Pancreas (tissue), 10 donors: ENCODE results near the gene SLC4A1. TPM values are rescaled to one million over a fixed set of nuclear protein-coding genes. Genes with fewer than 3 reads are reported as not detected.

ENCODE experiments used
- ATAC-seq, 4 donors: fragments of 200-7000 bp; cut with Tn5 transposase; one replicate each; pipeline versions ENCODE4 v1.8.0 to v1.9.1; 2020; ENCODE audit warnings: mild to moderate bottlenecking in 4 of 4, moderate library complexity in 4 of 4
- DNase-seq, 6 donors: peaks; one replicate each; pipeline ENCODE4 v3.0.0-alpha.2; 2020
- FAIRE-seq: peaks from 2 replicates; lab custom pipeline; 2012; peaks lifted over from hg19 to GRCh38; lab: Jason Lieb, UNC
- H3K27ac ChIP-seq, 4 donors: fragments of 200-600 bp; sonication (generic); 1 replicate in 3 of 4; 2 replicates in 1 of 4; pipeline versions ENCODE4 v1.5.0 to v1.8.0; 2020
- H3K27me3 ChIP-seq, 4 donors: fragments of 200-600 bp; one replicate each; pipeline ENCODE4 v1.8.0; 2021
- H3K36me3 ChIP-seq, 3 donors: fragments of 200-600 bp; sonication (generic) in 1 of 3; one replicate each; pipeline versions ENCODE4 v1.5.0 to v1.8.0; 2020 to 2021
- H3K4me1 ChIP-seq, 3 donors: fragments of 200-600 bp; one replicate each; pipeline ENCODE4 v1.8.0; 2021
- H3K4me3 ChIP-seq, 4 donors: fragments of 200-600 bp; sonication (generic) in 2 of 4; one replicate each; pipeline versions ENCODE4 v1.5.0 to v1.8.0; 2020 to 2021
- H3K9me3 ChIP-seq, 4 donors: fragments of 200-600 bp; one replicate each; pipeline ENCODE4 v1.8.0; 2021
- WGBS, 2 donors: extraction: QIAGEN DNeasy Blood & Tissue Kit; methylation state at CpG; one replicate each; pipeline ENCODE4 v1.1.7; 2013; 5-methylcytosine and 5-hydroxymethylcytosine counted together
- intact Hi-C, 3 donors: fragments of 100-400 bp; cut with DNase I; formaldehyde crosslinking; loops; one replicate each; pipeline versions ENCODE4 v1.11.1 to v1.14.2; 2022
- polyA plus RNA-seq, 2 donors: library from polyadenylated mRNA; stranded (reverse); fragments of 200-250 nt; gene quantifications; one replicate each; pipeline ENCODE4 v1.2.3, GENCODE V29; 2013
- total RNA-seq, 6 donors: library from RNA; stranded (reverse); fragmentation: NEBNext Ultra II Directional in 4 of 6; extraction: Animal tissue kit (Norgen Biotek cat#: 25700) in 4 of 6; gene quantifications; one replicate each; pipeline versions ENCODE4 v1.2.1 to v1.2.4, GENCODE V29; 2021 to 2023
- TF ChIP-seq, protein P1 (sequence below), 4 donors: fragments of 200-600 bp; sonication (generic) in 3 of 4; IDR thresholded peaks; one replicate each; pipeline versions ENCODE4 v1.5.0 to v1.8.0; 2021; ENCODE audit warnings: antibody characterized with exemption in 4 of 4
- donor health status: healthy with polysubstance abuse.
- donor health status: DM: no; HTN: no; CAD: no; lungs with moderate emphysema.
- donor health status: DM: no; HTN: no; CAD: no.
- donor health status: control.
- donor health status: control.
- donor health status: Bipolar disorder and iron deficiency.
- donor health status: DM: yes; HTN: yes; CAD: no.
- donor health status: DM: no; HTN: no; CAD: no.
- donor health status: DM: no; HTN: no; CAD: no.
- donor health status: DM: yes; HTN: yes; CAD: no.

SLC4A1 gene
- total and polyA plus RNA-seq, 8 donors: 0.24 to 0.37 TPM; not detected in 6

DNA sequence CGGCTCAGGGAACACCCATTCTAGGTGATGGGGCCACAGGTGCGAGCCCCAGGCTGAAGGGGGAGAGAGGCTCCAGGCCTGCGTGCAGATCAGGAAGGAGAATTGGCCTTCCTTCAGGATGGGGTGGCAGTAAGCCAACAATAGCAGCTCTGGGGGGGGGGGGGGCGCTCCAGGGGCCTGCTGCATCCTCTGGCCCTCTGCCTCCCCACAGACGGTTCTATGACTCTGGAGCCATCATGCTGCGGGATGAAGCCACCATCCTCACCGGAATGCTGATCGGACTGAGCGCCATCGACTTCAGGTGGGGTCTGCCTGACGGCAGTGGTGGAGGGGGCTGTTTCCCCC is 46.6 kb upstream of the SLC4A1 start:
- no peaks in the 10 kb centered on the region for H3K4me1 ChIP-seq
- no peak overlapping the region for H3K27ac ChIP-seq
- H3K36me3 ChIP-seq: no peaks in the 10 kb centered on the region
- intact Hi-C loops: no loop called here
- H3K4me3 ChIP-seq: peak overlapping the region in 1 of 4 donors; percentile 38
- peaks cover 0 to 5% (median 0%) of the 10 kb centered on the region in 4 donors for H3K27me3 ChIP-seq
- no peaks in the 10 kb centered on the region for H3K9me3 ChIP-seq
- ATAC-seq (no peak), DNase-seq (no peak), FAIRE-seq (no peak)
- TF ChIP-seq, protein P1, sequence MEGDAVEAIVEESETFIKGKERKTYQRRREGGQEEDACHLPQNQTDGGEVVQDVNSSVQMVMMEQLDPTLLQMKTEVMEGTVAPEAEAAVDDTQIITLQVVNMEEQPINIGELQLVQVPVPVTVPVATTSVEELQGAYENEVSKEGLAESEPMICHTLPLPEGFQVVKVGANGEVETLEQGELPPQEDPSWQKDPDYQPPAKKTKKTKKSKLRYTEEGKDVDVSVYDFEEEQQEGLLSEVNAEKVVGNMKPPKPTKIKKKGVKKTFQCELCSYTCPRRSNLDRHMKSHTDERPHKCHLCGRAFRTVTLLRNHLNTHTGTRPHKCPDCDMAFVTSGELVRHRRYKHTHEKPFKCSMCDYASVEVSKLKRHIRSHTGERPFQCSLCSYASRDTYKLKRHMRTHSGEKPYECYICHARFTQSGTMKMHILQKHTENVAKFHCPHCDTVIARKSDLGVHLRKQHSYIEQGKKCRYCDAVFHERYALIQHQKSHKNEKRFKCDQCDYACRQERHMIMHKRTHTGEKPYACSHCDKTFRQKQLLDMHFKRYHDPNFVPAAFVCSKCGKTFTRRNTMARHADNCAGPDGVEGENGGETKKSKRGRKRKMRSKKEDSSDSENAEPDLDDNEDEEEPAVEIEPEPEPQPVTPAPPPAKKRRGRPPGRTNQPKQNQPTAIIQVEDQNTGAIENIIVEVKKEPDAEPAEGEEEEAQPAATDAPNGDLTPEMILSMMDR (IDR thresholded peaks at IDR 0.05): no peak
- 47 to 49% methylated on average over 10 of the region's 11 CpGs for WGBS, 2 donors

DNA sequence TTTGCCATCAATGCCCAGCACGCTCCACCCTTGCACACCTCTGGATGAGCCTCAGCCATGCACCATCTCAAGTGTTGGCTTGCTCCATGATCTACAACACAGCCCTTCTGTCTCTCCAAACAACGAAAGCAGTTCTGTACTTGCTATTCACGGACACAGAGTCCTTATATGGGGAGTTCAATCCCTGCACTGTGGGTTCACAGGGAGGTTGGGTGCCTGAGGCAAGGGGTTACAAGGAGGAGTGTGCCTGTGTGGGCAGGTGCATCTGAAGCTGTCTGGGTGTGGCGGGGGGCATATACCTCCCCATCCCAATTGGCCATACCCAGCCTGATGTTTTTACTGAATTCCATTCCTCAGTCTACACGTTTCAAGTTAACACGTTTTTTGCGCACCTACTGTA is 46.1 kb upstream of the SLC4A1 start:
- TF ChIP-seq, protein P1 (IDR thresholded peaks at IDR 0.05): no peak
- Histone ChIP-seq H3K4me1 (no peaks in the 10 kb centered on the region), H3K9me3 (no peaks in the 10 kb centered on the region), H3K27ac (no peak overlapping the region), H3K27me3 (peaks cover 0 to 5% (median 0%) of the 10 kb centered on the region in 4 donors), H3K4me3 (no peak overlapping the region), H3K36me3 (no peaks in the 10 kb centered on the region)
- DNase-seq (no peak), FAIRE-seq (no peak), ATAC-seq (no peak)
- intact Hi-C loops: no loop called here
- 74 to 81% methylated on average over 7 of the region's 7 CpGs for WGBS, 2 donors

DNA sequence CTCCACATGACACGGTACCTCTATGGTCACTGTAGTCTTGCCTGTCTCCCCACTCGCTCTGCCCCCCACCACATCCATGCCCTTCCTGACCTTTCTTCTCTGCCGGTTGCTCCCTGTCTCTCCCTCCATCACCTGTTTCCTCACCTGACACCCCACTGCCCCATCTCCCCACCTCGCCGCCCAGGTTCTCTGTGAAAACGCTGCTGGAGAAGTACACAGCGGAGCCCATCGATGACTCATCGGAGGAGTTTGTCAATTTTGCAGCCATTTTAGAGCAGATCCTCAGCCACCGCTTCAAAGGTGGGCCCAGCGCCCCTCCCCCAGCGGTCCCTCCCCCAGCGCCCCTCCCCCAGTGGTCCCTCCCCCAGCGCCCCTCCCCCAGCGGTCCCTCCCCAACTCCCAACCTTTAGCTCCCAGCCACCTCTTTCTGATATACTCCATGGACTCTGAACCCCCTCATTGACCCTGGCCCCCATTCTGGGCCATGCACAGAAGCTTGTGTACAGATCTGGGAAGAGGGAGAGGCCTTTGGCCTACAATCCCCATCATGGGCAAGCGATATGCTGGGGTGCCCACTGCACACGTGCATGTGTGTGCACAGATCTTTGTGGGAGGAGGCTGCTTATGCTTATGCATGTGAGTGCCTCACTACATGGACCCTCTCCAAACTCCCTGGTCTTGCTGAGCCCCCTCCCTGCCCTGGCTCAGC is 44.6 kb upstream of the SLC4A1 start:
- TF ChIP-seq, protein P1 (IDR thresholded peaks at IDR 0.05): no peak
- no peak for DNase-seq
- no peaks in the 10 kb centered on the region for H3K36me3 ChIP-seq
- no peak overlapping the region for H3K27ac ChIP-seq
- H3K27me3 ChIP-seq: peaks cover 0 to 5% (median 0%) of the 10 kb centered on the region in 4 donors
- 64 to 65% methylated on average over 17 of the region's 17 CpGs for WGBS, 2 donors
- ATAC-seq: no peak
- intact Hi-C loops: no loop called here
- no peaks in the 10 kb centered on the region for H3K9me3 ChIP-seq
- peaks cover 4% of the 10 kb centered on the region in 3 donors for H3K4me1 ChIP-seq
- H3K4me3 ChIP-seq: no peak overlapping the region
- no peak for FAIRE-seq

DNA sequence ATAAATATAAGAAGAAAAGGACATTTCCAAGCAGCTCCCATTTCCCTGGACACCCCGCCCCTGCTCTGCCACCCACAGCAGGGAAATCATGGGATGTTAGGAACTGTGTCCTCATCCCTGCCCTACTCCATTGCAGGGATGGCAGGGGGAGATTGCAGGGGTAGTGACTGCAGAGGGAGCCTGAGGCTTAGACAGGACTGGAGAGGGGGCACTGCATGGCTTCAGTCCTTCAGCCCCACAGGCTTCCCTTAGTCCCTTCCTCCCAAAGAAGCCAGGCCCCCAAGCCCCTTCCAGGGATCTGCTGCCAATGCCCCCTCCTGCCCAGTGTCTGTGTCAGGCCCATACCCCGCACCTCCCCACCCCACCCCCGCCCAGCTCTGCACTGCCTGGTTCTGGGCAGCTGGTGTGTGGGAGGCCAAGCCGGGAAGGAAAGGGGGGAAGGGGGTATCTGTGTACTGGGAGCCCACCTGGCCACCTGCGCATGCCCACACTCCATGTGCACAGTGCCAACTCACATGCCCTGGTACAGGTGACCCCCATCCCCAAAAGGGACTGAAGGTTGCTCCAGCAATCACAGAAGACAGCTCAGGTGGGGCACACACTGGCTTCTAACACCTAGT is 43.7 kb upstream of the SLC4A1 start:
- no peak overlapping the region for H3K27ac ChIP-seq
- ATAC-seq (no peak), DNase-seq (no peak), FAIRE-seq (no peak)
- WGBS, 2 donors: 61 to 64% methylated on average over 5 of the region's 5 CpGs
- H3K27me3 ChIP-seq: peaks cover 0 to 5% (median 0%) of the 10 kb centered on the region in 4 donors
- TF ChIP-seq, protein P1 (IDR thresholded peaks at IDR 0.05): no peak
- no peaks in the 10 kb centered on the region for H3K36me3 ChIP-seq
- no peak overlapping the region for H3K4me3 ChIP-seq
- intact Hi-C loops: no loop called here
- peaks cover 6 to 8% (median 6%) of the 10 kb centered on the region in 3 donors for H3K4me1 ChIP-seq
- H3K9me3 ChIP-seq: no peaks in the 10 kb centered on the region
